ENCODE results near the gene MAP3K19.

MAP3K19 gene

GRCh38 chr2:134924912-134925311, 122.3 kb downstream of the MAP3K19 start:
- Histone ChIP-seq H4K20me1 (ENCODE audit: control insufficient read depth, insufficient read depth, low read depth, low read length) (peaks cover 3% of the 10 kb centered on the region; the same call in 1 of the 2 replicates), H3K4me1 (ENCODE audit: control insufficient read depth, low read length) (peaks cover 11% of the 10 kb centered on the region), H3K27ac (ENCODE audit: low read depth, low read length) (no peak overlapping the region), H3K9me3 (ENCODE audit: control insufficient read depth, insufficient read depth, low read length) (no peaks in the 10 kb centered on the region), H3K27me3 (ENCODE audit: control insufficient read depth, low read length) (no peaks in the 10 kb centered on the region), H3K4me2 (ENCODE audit: low read length) (no peak overlapping the region), H3K4me3 (ENCODE audit: low read length) (no peak overlapping the region), H3K9me2 (replicated peaks; ENCODE audit: control insufficient read depth, low read length) (no peaks in the 10 kb centered on the region), H3K79me2 (ENCODE audit: control insufficient read depth, low read length) (peaks cover 99% of the 10 kb centered on the region), H3K36me3 (ENCODE audit: control insufficient read depth, low read length) (peaks cover 71% of the 10 kb centered on the region), H3F3A (ENCODE audit: control insufficient read depth, insufficient read depth) (no peaks in the 10 kb centered on the region)
- TF ChIP-seq EZH2phosphoT487 (IDR thresholded peaks at IDR 0.05; ENCODE audit: borderline replicate concordance, low read length), result no peak
- TF ChIP-seq CTCF (IDR thresholded peaks at IDR 0.05; ENCODE audit: low read depth, low read length, poor library complexity, severe bottlenecking), result no peak

- 0 out of 2 replicates have a peak, but pooled peaks cover under 1% of the 10 kb centered on the region for H3K9me3 ChIP-seq (ENCODE audit: control insufficient read depth, insufficient read depth, low read length)
- H3K27me3 ChIP-seq (ENCODE audit: control insufficient read depth, low read length), result no peaks in the 10 kb centered on the region
- peak overlapping the region; percentile 89 for H3K27ac ChIP-seq (ENCODE audit: low read depth, low read length)
- peaks cover 6% of the 10 kb centered on the region for H3F3A ChIP-seq (ENCODE audit: control insufficient read depth, insufficient read depth)
- H3K79me2 ChIP-seq (ENCODE audit: control insufficient read depth, low read length), result peaks cover 67% of the 10 kb centered on the region
- peaks cover 42% of the 10 kb centered on the region for H3K36me3 ChIP-seq (ENCODE audit: control insufficient read depth, low read length)
- TF ChIP-seq EZH2phosphoT487 (IDR thresholded peaks at IDR 0.05; ENCODE audit: borderline replicate concordance, low read length) (no peak), CTCF (IDR thresholded peaks at IDR 0.05; ENCODE audit: low read depth, low read length, poor library complexity, severe bottlenecking) (no peak)
- peak overlapping the region; percentile 84 for H3K4me3 ChIP-seq (ENCODE audit: low read length)
- H3K4me1 ChIP-seq (ENCODE audit: control insufficient read depth, low read length), result peaks cover 23% of the 10 kb centered on the region
- peak overlapping the region; percentile 72 for H3K4me2 ChIP-seq (ENCODE audit: low read length)
- no peaks in the 10 kb centered on the region; the same call in 1 of the 2 replicates for H4K20me1 ChIP-seq (ENCODE audit: control insufficient read depth, insufficient read depth, low read depth, low read length)
- H3K9me2 ChIP-seq (replicated peaks; ENCODE audit: control insufficient read depth, low read length), result no peaks in the 10 kb centered on the region
Measured at GRCh38 chr2:134919341-134920210, 127.7 kb downstream of the MAP3K19 start.

GRCh38 chr2:134918526-134919340, 128.5 kb downstream of the MAP3K19 start, which contains the start of gene CCNT2:
TSS of gene CCNT2 (plus strand) at chr2:134918822. CDS start at chr2:134918855, 33 bp downstream.
- TF ChIP-seq CTCF (IDR thresholded peaks at IDR 0.05; ENCODE audit: low read depth, low read length, poor library complexity, severe bottlenecking), result no peak
- TF ChIP-seq EZH2phosphoT487 (IDR thresholded peaks at IDR 0.05; ENCODE audit: borderline replicate concordance, low read length), result no peak
- no peaks in the 10 kb centered on the region; the same call in 1 of the 2 replicates for H4K20me1 ChIP-seq (ENCODE audit: control insufficient read depth, insufficient read depth, low read depth, low read length)
- peaks cover 59% of the 10 kb centered on the region for H3K79me2 ChIP-seq (ENCODE audit: control insufficient read depth, low read length)
- H3K4me3 ChIP-seq (ENCODE audit: low read length), result peak within 1 kb of the TSS; percentile 84
- peaks cover 23% of the 10 kb centered on the region for H3K4me1 ChIP-seq (ENCODE audit: control insufficient read depth, low read length)
- peaks cover 34% of the 10 kb centered on the region for H3K36me3 ChIP-seq (ENCODE audit: control insufficient read depth, low read length)
- no peaks in the 10 kb centered on the region for H3K9me2 ChIP-seq (replicated peaks; ENCODE audit: control insufficient read depth, low read length)
- H3K27me3 ChIP-seq (ENCODE audit: control insufficient read depth, low read length), result no peaks in the 10 kb centered on the region
- H3K9me3 ChIP-seq (ENCODE audit: control insufficient read depth, insufficient read depth, low read length), result 0 out of 2 replicates have a peak, but pooled peaks cover 7% of the 10 kb centered on the region
- peaks cover 6% of the 10 kb centered on the region for H3F3A ChIP-seq (ENCODE audit: control insufficient read depth, insufficient read depth)
- peak within 1 kb of the TSS; percentile 90 for H3K4me2 ChIP-seq (ENCODE audit: low read length)
- H3K27ac ChIP-seq (ENCODE audit: low read depth, low read length), result peak within 1 kb of the TSS; percentile 89

All from DOHH2 (cell line).